GM12801 (cell line): ENCODE results near the gene CAMTA1.

ENCODE experiments used
- CTCF ChIP-seq: IDR thresholded peaks from one replicate; pipeline ENCODE4 v1.5.1; 2011; ENCODE audit warnings: control low read depth; ENCODE audit not compliant: insufficient read length; ENCODE audit errors: extremely low read depth

Gene CAMTA1

GRCh38 chr1:7636795-7637526, 851.7 kb downstream of the CAMTA1 start:
- no peak for TF ChIP-seq CTCF

DNA sequence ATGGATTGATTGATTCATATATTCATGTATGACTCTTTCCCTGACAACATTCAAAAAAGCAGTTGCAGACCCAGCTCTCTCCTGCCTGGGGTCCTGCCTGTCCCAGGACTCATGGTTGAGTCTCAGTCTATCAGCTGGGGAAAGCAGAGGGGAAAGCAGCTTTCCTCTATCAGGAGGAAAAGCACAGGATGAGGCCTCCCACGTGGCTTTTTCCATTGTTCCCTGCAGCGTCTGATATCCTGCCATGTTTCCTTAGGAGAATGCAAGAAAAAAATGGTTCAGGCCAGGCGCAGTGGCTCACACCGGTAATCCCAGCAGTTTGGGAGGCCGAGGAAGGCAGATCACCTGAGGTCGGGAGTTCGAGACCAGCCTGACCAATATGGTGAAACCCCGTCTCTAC, 852.8 kb downstream of the CAMTA1 start:
- no peak for TF ChIP-seq CTCF

- no peak for TF ChIP-seq CTCF
These were observed 854.3 kb downstream of the CAMTA1 start for GRCh38 chr1:7639435-7640131.

DNA sequence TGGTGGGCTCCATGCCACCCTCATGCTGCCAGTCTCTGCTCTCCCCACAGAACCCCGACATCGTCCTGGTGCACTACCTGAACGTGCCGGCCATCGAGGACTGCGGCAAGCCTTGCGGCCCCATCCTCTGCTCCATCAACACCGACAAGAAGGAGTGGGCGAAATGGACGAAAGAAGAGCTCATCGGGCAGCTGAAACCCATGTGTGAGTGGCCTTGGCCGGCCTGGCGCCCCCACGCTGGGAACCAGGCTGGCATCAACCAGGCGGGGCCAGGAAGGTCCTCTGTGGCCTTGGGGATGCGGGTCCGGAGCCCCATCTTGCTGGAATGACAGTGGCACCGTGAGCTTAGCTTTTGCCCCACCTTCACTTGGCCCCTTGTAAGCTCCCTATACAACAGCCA, 855.1 kb downstream of the CAMTA1 start:
- TF ChIP-seq CTCF, result no peak

DNA sequence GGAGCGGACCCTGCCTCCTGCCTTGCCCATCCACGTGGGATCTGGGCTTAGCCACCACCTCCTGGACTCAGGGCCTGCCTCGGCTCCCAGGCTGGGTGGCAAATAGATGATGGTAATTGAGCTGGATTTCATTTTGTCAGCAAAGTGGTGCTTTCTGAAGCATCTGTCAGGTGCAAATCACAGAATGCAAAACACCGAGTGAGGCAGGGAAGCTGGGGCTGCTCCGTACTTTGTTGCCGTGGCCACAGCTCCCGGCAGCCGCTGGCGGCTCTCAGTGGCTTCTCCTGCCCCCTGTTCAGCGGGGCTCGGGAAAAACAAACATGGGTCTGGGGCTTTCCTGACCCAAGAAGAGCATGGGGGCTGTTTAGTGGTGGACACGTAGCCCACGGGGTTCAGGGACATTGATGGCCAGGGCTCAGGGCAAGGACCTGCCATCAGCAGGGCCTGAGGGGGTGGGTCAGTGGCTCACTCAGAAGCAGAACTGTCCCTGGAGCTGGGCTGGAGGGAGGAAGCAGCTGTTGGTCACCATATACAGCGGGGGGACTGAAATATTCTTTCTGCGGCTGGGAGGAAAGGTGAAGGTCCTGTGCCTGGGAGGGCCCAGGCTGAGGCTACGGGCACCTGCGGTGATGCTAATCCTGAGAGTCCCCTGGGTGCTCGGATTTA, 855.8 kb downstream of the CAMTA1 start:
- TF ChIP-seq CTCF, result no peak

DNA sequence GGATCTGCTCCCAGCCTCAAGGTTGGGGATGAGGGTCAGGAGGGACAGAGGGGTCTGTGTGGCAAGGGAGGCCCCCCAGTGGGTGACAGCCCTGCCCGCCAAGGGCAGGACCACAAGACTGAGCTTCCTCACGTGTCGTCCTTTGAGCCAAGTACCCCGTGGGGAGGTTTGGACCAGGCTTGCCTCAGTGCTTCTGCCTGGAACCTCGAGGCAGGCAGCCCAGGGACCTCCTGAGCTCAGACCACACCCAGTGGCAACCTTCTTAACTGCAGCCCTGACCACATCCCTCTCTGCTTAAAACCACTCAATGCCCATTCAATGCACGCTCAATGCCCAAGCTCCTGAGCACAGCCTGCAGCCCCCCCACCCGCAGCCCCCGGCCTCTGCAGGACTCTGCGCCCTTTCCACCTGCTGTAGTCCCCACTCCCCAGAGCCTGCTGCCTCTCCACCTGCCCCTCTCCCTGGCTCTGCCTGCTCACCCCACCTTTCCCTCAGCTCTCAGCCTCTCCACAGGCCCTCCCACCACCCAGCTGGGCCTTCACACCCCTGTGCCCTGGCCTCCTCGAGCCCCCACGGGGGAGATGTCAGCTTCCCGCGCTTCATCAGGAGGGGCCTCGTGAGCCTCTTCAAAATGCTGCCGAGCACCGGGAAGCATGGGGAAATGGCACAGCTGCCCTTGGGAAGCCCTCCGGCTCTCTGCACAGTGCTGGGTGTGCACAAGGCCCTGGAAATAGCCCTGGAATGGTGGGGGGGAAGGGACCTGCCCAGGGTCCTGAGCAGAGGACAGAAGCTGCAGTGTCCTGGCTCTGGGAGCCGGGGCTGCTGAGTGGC, 856.5 kb downstream of the CAMTA1 start:
- no peak for TF ChIP-seq CTCF

GRCh38 chr1:7642418-7642704, 857.1 kb downstream of the CAMTA1 start:
- no peak for TF ChIP-seq CTCF
